ENCODE measurements around the gene SLC4A2.

Gene SLC4A2

DNA sequence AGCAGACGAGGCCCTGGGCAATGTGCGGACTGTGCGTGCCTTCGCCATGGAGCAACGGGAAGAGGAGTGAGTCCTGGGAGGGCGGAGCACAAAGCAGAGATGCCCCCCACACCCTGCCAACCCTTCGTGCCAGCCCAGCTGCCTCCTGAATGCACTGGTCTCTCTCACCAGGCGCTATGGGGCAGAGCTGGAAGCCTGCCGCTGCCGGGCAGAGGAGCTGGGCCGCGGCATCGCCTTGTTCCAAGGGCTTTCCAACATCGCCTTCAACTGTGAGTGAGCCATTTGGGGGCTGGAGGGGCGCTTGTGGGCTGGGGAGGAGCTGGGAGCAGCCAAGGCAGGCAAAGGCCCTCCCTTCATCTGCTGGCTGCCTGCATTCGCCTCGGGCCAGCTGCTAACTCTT is 23.5 kb upstream of the SLC4A2 start:
- ChIA-PET POLR2A (no interaction called here), CTCF (interaction anchor here (0.7 to 1.3 kb wide), 2 partner anchors 8 to 23 kb away, joined by 3 to 4 read pairs; partner anchors contain the start of gene ABCB8)
- Histone ChIP-seq H3K4me3 (ENCODE audit: low read depth, low read length) (no peak overlapping the region), H3K9me3 (ENCODE audit: control insufficient read depth, insufficient read depth, low read depth, low read length) (no peaks in the 10 kb centered on the region), H3K27ac (ENCODE audit: extremely low read depth, low read depth, low read length) (no peak overlapping the region), H3K4me1 (ENCODE audit: control insufficient read depth, insufficient read depth, low read length) (peaks cover 6% of the 10 kb centered on the region), H3K36me3 (ENCODE audit: control insufficient read depth in 2 of 2, insufficient read depth in 1 of 2, low read length in 2 of 2) (peaks cover 0 to 59% of the 10 kb centered on the region in 2 experiments; a peak in 1 of 3 replicates)
- TF ChIP-seq ZNF341 (tag by site-specific recombination; IDR thresholded peaks at IDR 0.05; ENCODE audit: low read depth) (peak; percentile 29; the same call in 1 of the 2 replicates), ZIC2 (tag by site-specific recombination; IDR thresholded peaks at IDR 0.05) (no peak), SETDB1 (IDR thresholded peaks at IDR 0.05; ENCODE audit: insufficient read length, low read length) (no peak)

DNA sequence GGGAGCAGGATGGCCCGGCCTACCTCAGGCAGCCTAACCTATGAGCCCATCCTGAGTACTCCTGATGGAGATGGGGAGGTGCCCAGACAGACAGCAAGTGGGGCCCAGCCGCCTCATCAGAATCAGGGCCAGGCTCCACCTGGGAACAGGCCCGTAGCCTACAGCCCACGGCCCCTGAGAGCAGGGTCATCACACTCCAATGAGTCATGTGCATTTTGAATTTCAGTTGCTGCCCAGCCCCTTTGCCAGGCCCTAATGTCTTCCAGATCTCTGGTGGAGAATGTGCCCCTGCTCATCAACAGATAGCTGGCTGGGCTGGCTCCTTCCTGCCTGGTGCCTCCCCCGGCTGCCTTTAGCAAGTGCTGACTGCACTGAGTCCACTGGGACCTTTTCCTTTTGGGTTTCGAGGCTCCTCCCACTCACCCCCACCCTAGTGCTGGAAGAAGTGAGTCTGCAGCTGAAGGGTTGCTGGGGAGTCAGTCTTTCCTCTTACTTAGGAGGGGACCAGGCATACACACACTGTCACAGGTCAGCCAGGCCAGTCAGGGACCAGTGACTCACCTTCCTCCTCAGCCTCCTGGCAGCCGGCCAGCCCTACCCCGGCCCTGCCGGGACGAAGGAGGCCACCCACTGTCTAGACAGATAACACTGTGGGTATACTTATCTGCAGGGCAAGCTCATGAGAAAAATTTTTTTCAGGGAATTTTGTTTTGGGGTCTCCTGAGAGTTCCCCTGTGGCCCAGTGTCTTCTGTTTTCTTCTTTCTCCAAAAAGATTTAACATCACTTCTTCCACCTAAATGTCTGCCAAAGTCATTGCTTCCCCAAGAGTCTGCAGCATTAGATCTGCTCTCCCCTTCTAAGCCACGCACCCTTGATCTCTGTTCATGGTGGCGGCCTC is 20.2 kb upstream of the SLC4A2 start:
- CTCF ChIA-PET, result interaction anchor here (0.8 to 2.9 kb wide), 5 partner anchors 11 to 73 kb away, joined by 3 to 15 read pairs (median 4); partner anchors contain the start of gene ABCB8
- Histone ChIP-seq H3K4me1 (ENCODE audit: control insufficient read depth, insufficient read depth, low read length) (peaks cover 6% of the 10 kb centered on the region), H3K4me3 (ENCODE audit: low read depth, low read length) (no peak overlapping the region), H3K27ac (ENCODE audit: extremely low read depth, low read depth, low read length) (peak overlapping the region; percentile 13), H3K9me3 (ENCODE audit: control insufficient read depth, insufficient read depth, low read depth, low read length) (no peaks in the 10 kb centered on the region), H3K36me3 (ENCODE audit: control insufficient read depth in 2 of 2, insufficient read depth in 1 of 2, low read length in 2 of 2) (peaks cover 0 to 53% of the 10 kb centered on the region in 2 experiments; a peak in 1 of 3 replicates)
- POLR2A ChIA-PET, result interaction anchor here (0.6 to 3.6 kb wide), 11 partner anchors 9 to 71 kb away, joined by 3 to 26 read pairs (median 5); partner anchors contain the start of genes ABCB8, ASIC3, CDK5 and FASTK
- TF ChIP-seq WT1 (tag by site-specific recombination; IDR thresholded peaks at IDR 0.05) (peak; percentile 71), ZNF324 (tag by site-specific recombination; IDR thresholded peaks at IDR 0.05) (0 out of 2 replicates have a peak, but pooled peaks have one; percentile 41), ZNF335 (tag by site-specific recombination; conservative IDR thresholded peaks at IDR 0.05) (peak; percentile 89), SCRT2 (tag by site-specific recombination; IDR thresholded peaks at IDR 0.05) (peak; percentile 89), ZNF184 (tag by site-specific recombination; IDR thresholded peaks at IDR 0.05) (peak; percentile 65; the same call in 1 of the 2 replicates), ZNF561 (tag by site-specific recombination; IDR thresholded peaks at IDR 0.05; ENCODE audit: borderline replicate concordance) (0 out of 2 replicates have a peak, but pooled peaks have one; percentile 56), ZNF660 (tag by site-specific recombination; IDR thresholded peaks at IDR 0.05) (peak; percentile 84), ZBTB7A (tag by site-specific recombination; IDR thresholded peaks at IDR 0.05; ENCODE audit: low read depth) (no peak), EGR2 (tag by site-specific recombination; IDR thresholded peaks at IDR 0.05; ENCODE audit: low read depth) (peak; percentile 66), ZNF114 (tag by site-specific recombination; IDR thresholded peaks at IDR 0.05) (no peak), ZEB2 (tag by site-specific recombination; IDR thresholded peaks at IDR 0.05) (0 out of 2 replicates have a peak, but pooled peaks have one; percentile 26), ZNF837 (tag by site-specific recombination; IDR thresholded peaks at IDR 0.05) (no peak), ZNF560 (tag by site-specific recombination; IDR thresholded peaks at IDR 0.05; ENCODE audit: borderline replicate concordance) (no peak), GLIS2 (tag by site-specific recombination; IDR thresholded peaks at IDR 0.05) (peak; percentile 42; the same call in 1 of the 2 replicates), ZNF558 (tag by site-specific recombination; IDR thresholded peaks at IDR 0.05) (peak; percentile 73; the same call in 1 of the 2 replicates), ZNF133 (tag by site-specific recombination; IDR thresholded peaks at IDR 0.05) (no peak), ZFP69B (tag by site-specific recombination; IDR thresholded peaks at IDR 0.05) (peak; percentile 48; the same call in 1 of the 2 replicates)
- TF ChIP-seq, protein P1, sequence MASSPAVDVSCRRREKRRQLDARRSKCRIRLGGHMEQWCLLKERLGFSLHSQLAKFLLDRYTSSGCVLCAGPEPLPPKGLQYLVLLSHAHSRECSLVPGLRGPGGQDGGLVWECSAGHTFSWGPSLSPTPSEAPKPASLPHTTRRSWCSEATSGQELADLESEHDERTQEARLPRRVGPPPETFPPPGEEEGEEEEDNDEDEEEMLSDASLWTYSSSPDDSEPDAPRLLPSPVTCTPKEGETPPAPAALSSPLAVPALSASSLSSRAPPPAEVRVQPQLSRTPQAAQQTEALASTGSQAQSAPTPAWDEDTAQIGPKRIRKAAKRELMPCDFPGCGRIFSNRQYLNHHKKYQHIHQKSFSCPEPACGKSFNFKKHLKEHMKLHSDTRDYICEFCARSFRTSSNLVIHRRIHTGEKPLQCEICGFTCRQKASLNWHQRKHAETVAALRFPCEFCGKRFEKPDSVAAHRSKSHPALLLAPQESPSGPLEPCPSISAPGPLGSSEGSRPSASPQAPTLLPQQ (tag by site-specific recombination; IDR thresholded peaks at IDR 0.05), result peak; percentile 54; the same call in 1 of the 2 replicates
- TF ChIP-seq, protein P2, sequence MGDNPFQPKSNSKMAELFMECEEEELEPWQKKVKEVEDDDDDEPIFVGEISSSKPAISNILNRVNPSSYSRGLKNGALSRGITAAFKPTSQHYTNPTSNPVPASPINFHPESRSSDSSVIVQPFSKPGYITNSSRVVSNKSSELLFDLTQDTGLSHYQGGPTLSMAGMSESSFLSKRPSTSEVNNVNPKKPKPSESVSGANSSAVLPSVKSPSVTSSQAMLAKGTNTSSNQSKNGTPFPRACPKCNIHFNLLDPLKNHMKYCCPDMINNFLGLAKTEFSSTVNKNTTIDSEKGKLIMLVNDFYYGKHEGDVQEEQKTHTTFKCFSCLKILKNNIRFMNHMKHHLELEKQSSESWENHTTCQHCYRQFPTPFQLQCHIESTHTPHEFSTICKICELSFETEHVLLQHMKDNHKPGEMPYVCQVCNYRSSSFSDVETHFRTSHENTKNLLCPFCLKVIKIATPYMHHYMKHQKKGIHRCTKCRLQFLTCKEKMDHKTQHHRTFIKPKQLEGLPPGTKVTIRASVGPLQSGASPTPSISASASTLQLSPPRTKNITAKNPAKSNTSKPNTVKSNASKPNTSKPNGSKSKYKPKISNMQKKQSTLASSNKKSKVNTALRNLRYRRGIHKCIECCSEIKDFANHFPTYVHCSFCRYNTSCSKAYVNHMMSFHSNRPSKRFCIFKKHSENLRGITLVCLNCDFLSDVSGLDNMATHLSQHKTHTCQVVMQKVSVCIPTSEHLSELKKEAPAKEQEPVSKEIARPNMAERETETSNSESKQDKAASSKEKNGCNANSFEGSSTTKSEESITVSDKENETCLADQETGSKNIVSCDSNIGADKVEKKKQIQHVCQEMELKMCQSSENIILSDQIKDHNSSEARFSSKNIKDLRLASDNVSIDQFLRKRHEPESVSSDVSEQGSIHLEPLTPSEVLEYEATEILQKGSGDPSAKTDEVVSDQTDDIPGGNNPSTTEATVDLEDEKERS (tag by site-specific recombination; IDR thresholded peaks at IDR 0.05), result no peak
- TF ChIP-seq, protein P3, sequence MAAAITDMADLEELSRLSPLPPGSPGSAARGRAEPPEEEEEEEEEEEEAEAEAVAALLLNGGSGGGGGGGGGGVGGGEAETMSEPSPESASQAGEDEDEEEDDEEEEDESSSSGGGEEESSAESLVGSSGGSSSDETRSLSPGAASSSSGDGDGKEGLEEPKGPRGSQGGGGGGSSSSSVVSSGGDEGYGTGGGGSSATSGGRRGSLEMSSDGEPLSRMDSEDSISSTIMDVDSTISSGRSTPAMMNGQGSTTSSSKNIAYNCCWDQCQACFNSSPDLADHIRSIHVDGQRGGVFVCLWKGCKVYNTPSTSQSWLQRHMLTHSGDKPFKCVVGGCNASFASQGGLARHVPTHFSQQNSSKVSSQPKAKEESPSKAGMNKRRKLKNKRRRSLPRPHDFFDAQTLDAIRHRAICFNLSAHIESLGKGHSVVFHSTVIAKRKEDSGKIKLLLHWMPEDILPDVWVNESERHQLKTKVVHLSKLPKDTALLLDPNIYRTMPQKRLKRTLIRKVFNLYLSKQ (tag by site-specific recombination; IDR thresholded peaks at IDR 0.05; ENCODE audit: borderline replicate concordance), result no peak
- TF ChIP-seq, protein P4, sequence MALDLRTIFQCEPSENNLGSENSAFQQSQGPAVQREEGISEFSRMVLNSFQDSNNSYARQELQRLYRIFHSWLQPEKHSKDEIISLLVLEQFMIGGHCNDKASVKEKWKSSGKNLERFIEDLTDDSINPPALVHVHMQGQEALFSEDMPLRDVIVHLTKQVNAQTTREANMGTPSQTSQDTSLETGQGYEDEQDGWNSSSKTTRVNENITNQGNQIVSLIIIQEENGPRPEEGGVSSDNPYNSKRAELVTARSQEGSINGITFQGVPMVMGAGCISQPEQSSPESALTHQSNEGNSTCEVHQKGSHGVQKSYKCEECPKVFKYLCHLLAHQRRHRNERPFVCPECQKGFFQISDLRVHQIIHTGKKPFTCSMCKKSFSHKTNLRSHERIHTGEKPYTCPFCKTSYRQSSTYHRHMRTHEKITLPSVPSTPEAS (tag by site-specific recombination; IDR thresholded peaks at IDR 0.05), result peak; percentile 68
